ENCODE data around the gene PKD1L1.

PKD1L1 gene

DNA sequence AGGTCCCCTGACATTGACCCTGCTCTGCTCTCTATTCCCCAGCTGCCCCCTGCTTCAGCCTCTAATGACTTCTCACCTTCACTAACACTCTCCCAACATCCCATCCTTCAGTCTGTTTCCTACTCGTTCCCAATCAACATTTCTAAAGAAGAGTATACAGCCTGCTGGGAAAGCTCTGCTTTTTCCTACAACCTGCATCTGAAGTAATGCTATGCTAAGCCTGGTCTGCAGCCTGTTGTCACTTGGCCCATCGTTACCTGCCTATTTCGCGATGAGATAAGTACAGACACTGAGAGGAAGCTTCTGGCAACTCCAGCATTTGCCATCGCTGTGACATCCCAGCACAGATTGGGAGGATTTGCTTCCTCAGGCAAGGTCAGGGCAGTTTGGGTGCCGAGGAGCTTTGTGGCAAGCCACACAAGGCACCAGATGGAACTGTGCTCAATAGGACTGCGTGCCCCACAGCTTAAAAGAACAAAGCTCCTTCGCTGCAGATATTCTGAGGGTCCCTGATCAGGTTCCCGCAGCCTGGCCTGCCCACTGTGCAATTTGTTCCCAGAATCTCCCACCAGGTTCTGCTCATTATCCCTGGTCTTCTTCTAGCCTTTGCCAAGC lies 51.4 kb downstream of the PKD1L1 start:
- no peak for DNase-seq

DNA sequence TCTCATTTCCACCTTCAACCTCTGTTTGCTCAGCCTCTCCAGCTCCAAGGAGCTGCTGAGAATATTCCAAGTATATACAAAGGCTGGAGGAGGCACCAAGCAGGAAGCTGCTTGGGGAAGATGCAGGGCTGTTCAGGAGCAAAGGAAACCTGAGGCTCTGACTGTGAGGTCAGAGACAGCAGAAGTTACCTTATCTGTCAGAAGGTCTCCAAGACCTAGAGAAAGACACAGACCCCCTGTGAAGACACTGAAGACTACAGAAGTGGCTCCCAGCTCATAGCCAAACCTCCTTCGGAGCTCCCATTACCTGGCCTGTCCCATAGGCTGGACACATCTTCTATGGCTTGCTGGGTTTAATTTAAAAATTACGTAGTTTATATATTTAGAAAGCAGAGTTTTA lies 53.2 kb downstream of the PKD1L1 start:
- no peak for DNase-seq

DNA sequence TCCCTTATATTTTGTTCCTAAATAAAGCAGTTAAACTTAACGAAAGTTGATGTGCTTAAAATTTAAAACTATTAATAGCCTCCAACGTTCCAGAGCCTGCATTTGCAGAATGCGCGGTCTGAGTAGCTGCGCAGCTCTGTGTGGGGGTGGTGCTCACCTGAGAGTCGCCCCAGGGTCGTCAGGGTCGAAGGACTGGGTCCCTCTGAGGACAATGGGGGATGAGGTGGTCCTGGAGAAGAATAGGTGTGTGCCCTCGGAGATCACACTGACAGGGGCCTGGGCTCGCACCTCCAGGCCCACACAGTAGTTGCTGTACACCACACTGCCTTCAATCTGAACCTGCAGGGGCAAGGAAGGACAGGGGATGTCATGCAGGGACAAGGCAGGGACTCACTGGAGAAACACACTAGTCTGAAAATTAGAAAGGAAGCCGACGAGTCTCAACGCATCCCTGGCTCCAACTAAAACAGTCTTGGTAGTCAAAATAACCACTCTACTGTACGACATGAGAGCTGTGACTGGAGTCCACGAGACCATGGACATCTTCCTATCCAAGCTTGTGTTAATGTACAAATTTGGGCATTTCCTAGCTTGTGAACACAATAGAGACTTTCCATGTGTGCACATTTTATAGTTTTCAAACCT lies 54.4 kb downstream of the PKD1L1 start:
- DNase-seq: no peak

DNA sequence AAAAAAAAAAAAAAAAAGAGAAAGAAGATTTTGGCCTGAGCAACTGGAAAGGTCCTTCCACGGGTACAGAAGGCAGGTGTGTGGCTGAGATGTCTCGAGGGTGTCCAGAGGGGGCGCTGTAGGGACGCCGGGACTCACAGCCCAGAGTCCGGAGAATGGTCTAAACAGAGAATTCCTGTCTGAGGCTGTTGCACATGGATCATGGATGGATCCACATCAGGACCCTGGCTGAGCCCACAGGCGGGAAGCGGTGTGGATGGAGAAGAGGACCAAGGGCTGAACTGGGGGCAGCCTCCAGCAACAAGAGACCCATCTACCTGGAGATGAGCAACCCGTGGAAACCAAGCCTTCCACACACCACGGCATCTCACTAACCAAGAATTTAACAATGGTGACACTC lies 55.0 kb downstream of the PKD1L1 start:
- no peak for DNase-seq

DNA sequence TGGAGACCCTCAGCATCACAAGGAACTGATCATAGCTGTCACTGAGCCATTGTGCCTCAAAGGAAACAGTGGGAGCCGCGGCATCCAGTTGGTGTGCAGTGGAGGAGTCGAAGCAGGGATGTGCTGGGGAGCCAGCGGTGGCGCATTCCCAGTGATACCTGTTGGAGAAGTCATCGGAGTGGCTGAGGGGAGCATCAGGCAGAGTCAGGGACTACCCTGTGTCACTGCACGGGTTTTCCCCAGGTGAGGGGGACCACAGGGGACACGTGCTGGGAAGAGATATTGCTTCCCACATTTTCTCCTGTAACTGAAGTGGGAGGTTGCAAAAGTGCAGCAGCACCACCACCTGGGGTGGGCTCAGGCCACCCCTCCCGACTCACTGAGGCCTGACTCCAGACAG lies 57.7 kb downstream of the PKD1L1 start:
- DNase-seq: no peak

DNA sequence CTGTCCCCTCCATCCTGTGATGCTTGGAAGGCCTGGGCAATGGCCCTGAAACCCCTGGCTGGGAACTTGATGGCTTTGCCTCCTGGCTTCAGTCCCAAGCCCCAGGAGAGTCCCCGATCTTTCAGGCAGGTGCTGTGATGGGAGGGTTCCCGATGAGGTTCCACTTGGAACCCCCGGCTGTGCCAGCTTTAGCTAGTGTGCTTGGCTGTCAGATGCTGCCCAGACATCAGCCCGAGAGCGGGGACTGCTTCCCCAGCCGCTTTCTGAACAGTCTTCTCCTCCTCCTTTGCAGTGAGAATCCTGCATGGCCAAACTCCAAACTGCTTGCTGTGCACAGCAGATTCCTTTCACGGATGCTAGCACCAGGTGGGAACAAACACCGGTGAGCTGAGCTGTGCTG lies 58.1 kb downstream of the PKD1L1 start:
- DNase-seq: no peak

DNA sequence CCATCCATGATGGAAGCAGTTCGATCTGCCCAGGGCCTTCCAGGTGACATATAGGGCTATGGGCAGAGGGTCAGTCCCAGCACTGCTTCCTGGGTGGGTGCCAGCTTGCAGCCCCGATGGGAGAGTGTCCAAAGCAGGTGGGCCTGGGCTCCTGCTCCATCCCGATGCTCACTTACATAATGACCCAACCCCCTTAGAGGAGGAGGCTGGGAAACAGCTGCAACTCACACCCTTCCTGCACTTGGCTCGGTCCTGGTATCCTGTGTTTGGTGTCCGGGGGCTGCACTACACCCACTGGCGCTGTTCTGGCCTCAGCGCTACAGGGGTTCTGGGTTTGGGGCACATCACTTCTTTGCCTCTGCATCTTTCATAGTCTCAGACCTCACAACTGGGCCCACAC lies 58.5 kb downstream of the PKD1L1 start:
- DNase-seq: no peak

DNA sequence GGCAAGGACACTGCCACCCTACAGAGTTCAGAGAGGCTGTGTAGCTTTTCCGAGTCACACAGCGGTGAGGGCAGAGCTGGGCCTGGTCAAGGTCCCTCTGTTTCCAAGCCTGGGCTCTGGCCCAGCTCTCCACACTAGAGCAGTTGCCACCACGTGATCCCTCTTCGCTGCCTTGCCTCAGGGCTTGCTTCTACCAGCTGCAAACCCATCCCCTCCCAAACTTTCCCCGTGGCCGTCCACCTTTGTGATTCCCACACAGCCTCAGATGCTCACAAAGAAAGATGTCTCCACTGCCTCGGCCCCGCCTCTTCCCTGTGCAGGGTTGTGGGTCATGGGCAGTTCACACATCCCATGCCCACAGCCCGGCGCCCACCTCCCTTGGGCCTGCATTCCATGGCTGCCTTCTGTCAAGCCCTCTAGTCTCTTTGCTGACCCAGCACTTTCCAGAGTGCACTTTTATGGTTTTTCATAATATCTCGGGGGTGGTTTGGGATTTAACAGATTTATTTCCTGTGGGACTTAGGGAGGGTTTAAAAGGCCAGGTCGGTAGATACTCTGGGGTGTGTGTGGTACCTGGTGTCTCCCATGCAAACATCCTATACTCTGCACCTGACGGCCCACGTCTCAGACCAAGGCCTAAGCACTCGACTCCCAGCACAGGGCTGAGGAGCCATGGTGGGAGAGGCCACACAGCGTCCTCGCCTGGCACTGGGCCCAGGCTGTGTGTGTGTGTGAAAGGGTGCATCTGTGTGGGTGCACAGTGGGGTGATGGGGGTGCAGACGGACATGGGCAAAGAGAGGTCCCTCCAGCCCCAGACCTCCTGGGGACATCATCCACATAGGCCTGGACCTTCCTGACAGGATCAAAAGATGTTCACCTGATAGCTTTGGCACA lies 59.6 kb downstream of the PKD1L1 start:
- no peak for DNase-seq

DNA sequence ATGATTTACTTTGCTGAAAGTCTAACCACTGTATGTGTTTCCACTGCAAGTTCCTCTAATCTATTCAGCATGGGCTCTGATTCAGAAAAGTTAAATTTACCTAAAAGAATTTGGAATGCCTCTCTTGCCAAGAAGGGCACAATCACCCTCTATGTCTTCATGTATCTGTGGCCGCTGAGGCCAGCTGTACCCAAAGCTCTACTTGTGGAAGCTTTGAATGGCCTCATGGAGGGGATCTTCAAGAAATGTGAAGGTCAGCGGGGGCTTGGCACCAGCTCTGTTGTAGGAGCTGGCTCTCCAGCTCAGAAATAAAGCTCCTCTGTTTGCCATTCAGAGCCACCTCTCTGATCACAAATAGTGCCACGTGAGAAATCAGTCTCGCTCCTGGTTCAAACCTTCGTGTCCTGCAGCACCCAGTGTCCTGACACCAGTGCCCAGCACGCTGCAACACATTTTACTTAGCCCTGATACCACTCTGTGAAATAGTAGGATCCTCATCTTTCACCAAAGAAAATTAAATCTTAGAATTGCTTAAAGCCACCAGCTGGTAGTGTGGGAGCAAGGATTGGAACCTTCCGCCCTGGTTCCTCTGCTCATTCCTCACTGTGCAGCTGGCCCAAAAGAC lies 61.1 kb downstream of the PKD1L1 start:
- no peak for DNase-seq

DNA sequence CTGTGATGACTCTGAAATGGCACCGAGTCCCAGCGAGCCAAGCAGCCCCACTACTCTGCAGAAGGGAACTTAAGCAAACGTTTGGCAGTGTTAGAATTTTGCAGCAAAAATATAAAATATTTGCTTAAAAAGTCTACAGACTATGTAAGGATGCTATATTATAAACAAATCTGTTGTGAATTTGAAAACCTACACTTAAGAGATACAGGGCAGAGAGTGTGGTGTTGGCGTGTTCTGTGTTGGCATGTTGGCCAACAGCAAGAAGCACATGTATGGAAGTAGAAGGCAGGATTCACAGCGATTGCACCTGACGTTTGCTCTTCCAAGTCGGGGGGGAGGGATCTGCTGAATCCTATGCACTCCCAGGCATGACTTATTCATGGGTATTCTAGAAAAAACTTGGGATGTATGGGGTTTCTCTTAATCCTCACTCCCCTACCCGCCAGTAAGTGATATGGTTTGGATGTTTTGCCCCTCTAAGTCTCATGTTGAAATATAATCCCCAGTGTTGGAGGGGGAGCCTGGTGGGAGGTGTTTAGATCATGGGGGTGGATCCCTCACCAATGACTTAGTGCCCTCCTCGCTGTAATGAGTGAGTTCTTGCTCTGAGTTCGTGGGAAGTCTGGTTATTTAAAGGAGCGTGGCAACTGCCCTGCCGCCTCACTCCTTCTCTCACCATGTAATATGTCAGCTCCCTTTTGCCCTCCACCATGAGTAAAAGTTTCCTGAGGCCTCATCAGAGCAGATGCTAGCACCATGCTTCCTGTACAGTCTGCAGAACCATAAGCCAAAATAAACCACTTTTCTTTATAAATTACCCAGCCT lies 62.1 kb downstream of the PKD1L1 start:
- no peak for DNase-seq

DNA sequence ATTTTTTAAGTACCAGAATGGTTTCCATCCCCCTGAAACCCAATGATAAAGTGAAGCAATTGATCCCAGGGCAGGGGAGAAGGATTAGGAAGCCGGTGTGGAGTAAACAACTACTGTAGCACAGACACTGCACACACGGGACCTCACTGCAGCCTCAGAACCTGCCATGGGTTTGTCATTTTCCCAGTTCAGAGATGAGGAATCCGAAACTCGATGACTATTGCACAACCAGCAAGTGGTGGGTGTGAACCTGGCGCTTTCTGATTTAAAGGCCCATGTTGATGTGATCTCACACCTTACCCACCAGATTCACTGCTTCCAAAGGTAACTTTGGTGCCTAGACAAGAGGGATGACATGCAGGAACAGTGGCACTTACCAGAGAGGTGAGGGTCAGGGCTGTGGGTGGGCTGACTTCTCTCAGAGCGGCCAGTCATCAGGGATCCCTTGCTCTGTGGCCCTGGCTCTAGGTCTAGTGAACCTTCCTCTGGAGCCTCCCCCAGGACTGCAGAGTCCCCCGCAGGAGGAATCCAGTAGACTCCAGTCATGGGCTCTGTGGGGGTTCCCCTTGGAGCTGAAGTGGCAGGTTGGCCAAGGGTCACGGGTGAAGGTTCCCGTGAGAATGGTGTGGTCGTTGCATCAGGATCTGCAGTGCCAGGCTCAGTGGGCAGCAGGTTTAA lies 62.8 kb downstream of the PKD1L1 start:
- no peak for DNase-seq

DNA sequence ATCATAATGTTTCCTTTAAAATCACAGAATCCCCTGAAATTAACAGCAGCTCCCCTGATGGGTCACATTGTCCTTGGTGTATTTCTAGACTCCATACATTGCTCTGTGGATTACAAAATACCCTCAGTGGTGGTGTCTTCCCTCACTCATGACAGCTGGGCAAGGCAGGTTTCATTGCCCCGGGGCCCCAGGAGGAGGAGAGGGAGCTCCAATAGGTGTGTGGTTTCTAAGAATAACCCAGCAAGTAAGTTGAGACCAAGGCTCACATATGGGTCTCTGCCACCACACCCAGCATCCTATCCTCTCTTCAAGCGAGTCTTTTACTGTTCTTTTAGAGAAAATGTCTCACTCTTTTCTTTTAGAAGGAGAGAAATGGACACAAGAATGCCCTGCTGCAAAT lies 63.6 kb downstream of the PKD1L1 start:
- DNase-seq: no peak

DNA sequence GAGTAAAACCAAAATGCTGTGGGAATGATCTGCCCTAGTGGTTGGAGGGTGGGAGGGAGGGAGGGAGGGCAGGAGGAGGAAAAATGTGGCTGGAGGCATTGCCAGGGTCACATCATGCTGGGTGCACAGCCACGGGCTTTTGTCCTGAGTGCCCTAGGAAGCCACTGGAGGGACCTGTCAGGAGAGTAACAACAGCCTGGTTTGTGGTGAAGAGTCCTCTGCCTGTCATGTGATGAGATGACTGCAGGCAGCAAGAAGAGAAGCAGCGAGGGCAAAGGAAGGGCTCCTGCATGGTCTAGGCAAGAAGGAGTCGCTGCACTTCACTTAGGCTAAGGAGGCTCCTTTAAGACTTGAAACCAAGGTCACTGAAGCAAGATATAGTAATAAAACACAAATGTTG lies 65.6 kb downstream of the PKD1L1 start:
- no peak for DNase-seq

DNA sequence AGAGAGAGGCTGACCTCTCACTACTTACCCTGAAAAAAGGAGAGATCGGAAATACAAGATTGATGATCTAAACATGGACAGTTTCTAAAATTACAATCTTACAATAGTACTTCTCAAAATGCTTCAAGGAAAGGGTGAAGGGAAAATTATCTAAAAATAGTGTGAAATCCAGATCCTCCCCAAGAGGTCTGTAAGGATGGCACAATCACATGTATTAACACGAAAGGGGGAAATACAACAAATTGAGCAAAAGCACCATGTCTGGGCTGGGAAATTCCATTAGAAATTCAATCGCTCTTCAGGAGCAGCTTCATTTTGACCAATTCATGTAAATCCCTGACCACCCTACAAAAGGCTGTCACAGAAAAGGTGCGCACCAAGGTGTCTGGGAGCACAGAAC lies 67.0 kb downstream of the PKD1L1 start:
- DNase-seq: no peak

DNA sequence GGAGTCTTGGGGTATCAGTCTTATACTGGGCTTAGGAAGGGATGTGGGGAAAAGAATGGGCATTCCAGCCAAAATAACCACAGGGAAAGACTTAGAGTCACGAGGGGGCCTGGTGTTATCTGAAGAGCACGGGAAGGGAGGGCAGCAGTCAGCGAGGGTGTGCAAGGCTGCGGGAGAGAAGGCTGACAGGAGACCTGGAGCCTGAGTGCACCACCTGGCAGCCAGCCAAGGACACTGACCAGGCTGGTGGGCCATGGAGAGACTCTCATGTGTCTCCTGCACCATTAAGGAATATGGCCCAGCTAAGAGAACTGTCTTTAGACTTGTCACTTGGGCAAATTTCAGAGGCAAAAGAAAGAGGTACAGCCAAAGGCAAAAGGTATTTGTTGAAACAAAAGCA lies 69.6 kb downstream of the PKD1L1 start:
- no peak for DNase-seq

DNA sequence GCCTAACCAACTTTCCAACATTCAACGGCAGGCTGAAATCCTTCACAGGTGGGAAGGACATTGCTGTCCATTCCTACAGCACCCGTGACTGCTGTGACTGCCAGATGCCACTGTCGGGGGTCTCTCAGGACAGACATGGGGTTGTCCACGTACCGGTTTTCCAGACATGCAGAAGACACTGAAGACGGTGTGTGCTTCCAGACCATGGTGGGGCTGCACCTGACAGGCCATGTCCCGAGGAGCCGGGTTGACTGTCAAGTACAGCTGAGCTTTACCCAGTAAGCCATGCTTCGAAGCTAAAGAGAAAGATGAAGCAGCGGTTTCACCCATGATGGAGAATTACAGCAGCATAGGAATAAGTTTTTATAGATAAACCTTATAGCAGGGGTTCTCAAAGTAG lies 70.9 kb downstream of the PKD1L1 start:
- no peak for DNase-seq

DNA sequence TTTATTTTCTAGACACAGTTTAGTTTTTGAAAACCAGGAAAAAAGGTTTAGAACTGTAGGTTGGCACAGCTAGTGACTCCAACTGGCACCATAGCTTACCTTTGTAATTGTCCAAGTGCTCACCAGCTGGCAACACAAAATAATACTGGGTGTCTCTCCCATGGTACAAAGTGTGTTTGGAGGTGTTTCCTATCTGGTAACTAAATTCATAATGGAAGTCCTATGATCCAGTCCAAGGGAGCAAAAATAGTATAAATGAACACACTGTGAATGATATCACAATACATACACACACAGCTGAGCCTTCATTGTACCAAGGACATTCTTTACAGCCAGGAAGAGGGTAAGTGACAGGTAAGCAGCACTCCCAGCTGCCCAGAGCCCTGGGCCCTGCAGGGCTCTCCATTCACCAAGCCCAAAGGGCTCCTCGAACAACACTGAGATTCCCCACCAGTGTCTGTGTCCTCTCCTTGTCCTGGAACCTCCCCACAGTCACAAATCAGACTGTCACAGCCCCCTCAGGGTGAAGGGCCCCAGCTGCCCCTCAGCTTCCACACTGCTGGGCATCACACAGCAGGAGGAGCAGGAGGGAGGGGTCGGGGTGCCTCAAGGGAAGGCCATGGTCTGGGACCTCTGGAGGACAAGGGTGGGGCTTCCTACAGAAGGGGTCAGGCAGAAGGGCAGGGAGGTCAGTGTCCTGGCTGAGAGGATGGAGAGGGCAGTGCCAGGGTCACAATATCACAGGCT lies 72.1 kb downstream of the PKD1L1 start:
- no peak for DNase-seq

DNA sequence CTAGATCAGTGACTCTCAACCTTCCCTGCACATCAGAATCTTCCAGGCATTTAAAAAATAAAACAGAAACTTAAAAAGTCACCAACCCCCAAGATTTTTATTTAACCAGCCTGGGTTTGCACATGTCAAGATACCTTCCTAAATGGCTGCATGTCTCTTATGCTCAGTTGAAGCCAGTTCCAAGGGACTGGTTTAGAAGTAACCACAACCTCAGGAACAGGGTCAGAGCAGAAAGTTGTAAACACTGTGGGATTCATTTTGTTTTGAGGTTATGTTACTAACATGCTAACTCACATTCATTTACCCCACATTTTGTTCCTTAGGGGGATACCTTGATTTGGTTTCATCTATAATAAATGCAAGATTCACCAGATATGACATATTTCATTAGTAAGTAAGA lies 72.9 kb downstream of the PKD1L1 start:
- no peak for DNase-seq

DNA sequence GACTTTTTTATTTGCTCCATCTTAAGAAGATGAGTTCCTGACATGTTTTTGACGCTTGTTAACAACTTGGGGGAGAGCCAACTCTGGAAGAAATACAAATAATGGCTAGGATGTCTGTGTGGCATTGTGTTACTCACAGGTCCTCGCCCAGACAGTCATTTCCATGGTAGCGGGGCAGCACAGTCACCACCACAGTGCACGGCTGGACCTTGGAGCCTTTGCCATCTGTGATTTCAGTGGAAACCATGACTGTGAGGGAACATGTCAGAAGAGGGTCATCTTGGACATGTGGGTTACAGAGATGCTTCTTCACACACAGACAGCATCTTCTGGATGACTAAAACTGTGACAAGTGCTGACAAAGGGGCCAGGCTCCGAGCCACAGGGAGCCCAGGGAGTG lies 74.5 kb downstream of the PKD1L1 start:
- DNase-seq: no peak

DNA sequence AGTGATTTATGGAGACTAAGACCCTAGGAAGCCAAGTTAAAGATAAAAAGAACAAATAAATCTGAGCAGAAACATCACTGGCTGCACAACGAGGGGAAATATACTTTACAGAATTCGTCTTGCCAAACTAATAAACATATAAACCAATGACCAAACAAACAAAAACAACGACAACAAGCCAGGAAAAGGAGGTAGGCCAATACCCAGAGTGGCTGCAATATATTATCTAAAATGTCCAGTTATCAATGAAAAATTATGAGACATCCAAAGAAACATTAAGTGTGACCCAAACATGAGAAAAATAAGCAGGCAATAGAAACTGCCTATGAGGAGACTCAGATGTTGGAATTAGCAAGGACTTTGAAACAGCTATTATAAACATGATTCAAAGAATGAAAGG lies 81.0 kb downstream of the PKD1L1 start:
- DNase-seq: no peak

DNA sequence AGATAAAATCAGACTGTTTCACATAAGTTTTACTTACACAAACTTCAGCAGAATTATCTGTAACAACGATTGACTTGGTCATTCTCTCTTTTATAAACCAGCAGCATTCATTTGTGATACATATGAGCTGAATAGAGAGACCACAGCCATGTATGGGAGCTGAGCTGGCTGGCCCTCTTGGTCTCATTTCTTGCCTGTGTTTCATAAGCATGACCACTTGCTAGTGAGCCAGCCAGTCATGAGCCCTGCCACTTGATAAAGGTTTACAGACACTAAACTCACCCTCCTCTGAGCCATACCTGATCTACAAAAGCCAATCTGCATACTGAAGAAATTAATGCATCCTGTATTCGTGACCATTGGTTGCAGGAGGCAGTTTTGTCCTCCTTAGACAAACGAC lies 82.1 kb downstream of the PKD1L1 start:
- DNase-seq: no peak
